NCI-H1417 treated with DMSO at 0.1 percent for 48 hours (cell line): ENCODE measurements around the gene PBX3.

Experiments used
- DNase-seq: peaks from one replicate; lab custom pipeline; 2025; lab: John Stamatoyannopoulos, UW

Gene PBX3

DNA sequence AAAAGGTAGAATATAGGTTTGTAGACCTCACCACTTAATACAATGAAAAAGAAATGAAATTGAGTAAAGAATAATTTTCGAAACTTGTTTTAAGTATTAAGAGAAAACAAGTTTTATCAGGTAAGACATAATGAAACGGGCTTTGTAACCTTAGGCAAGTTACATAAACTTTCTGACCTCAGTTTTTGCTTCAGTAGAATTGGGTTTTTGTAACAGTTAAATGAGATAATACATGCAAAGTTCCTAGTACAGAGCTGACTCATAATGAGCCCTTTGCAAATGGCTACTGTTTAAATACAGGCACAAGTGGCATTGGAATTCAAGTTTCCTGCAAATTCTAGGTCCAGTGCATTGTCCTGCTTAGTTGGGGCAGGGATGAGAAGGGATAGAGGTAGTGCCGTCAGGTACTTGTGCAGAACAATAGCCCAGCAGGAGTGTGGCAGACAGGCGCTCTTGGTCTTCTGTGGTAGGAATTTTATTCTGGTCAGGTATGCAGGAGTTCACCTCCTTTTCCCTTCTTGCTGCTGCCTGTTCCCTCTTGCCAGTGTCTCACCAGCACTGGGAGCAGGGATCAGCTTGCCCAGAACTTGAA lies 203.8 kb downstream of the PBX3 start:
- DNase-seq = no peak

GRCh38 chr9:125953314-125954019 lies 206.3 kb downstream of the PBX3 start:
- no peak for DNase-seq

DNA sequence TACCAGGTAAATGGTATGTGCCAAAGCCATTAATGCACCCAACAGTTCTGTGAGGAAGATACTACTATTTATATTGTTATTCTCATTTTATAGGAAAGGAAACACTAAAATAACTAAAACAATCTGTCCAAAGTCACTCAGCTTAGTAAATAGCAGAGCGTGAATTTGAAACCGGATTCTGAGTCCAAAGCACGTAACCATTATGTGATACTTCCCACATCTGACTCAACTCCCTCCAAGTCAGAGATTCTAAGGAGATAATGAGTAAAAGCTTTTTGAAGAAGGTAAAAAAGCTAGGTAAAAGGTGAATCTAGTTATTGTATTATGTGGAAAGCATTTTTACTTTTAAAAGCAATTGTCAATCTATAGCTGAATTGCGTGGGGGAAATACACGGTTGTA lies 208.9 kb downstream of the PBX3 start:
- DNase-seq = no peak

GRCh38 chr9:125959315-125959714 lies 212.1 kb downstream of the PBX3 start:
- no peak for DNase-seq

DNA sequence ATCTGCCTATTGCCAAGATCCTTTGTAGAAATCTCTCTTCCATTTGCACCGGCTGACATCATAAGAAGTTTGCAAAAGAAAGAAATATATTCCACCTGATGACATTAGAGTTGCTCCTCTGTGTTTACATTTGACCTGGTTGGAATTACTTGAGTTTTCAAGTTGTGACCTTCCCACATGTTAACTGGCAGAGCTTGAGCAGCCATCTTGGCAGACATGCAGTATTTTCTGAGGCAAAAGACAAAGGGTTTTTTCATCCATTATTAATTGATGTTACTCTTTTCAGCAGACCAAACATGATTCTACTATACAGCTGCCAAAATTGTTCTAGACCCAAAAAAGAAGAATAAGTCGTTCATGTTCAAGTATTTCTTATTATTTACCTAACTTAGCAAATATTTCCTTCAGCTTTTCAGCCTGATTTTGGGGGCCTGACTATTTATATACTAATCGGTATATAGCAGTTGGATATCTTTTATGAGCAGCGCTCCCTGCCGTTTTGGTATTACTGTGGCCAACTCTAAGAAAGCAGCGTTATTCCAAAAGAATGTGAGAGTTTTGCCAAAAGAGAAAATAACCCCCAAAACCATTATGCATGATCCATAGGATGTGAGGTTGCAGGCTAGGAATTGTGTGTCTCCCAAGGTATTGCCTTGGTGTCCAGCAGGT lies 212.9 kb downstream of the PBX3 start:
- no peak for DNase-seq

GRCh38 chr9:125960626-125961025 lies 213.5 kb downstream of the PBX3 start:
- no peak for DNase-seq

- DNase-seq = no peak
These were observed 213.9 kb downstream of the PBX3 start for GRCh38 chr9:125961072-125961471.

- no peak for DNase-seq
These were observed 216.8 kb downstream of the PBX3 start for GRCh38 chr9:125963932-125964331.

- DNase-seq = no peak
These were observed 217.6 kb downstream of the PBX3 start for GRCh38 chr9:125964702-125965225.

DNA sequence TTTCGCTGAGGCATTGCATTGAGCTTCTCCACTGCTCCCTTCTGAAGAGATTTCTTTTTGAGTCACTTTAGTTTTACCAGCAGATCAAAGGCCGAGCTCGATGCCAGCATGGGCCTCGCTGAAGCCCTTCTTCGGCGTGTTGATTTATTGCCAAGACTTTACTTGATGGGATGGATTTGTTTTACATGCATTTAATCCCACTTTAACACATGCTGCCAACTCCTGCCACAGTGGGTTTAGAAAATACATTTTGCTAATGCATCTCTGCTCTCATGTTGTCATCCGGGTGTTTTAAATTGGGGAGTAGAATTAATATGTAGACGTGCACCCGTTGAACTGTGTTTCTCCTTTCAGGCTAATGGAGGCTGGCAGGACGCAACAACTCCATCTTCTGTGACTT lies 218.3 kb downstream of the PBX3 start:
- no peak for DNase-seq

DNA sequence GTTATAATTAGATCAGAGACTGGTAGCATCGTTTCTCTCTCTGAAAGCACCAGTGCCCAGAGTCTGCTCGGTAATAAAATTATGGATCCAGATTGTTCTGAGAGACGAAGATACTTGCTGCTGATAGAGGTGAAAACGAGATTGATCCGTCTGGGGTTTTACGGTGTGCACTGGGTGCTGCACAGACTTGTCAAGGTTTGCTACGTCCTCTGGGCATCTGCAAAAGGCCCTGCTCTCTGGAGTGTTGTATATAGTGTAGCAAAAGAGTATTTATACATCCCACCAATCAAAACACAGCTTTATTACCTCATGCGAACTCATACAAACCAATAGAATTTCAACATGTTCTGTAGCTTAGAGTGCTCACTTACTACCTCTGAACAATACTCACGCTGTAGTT lies 219.3 kb downstream of the PBX3 start:
- no peak for DNase-seq

DNA sequence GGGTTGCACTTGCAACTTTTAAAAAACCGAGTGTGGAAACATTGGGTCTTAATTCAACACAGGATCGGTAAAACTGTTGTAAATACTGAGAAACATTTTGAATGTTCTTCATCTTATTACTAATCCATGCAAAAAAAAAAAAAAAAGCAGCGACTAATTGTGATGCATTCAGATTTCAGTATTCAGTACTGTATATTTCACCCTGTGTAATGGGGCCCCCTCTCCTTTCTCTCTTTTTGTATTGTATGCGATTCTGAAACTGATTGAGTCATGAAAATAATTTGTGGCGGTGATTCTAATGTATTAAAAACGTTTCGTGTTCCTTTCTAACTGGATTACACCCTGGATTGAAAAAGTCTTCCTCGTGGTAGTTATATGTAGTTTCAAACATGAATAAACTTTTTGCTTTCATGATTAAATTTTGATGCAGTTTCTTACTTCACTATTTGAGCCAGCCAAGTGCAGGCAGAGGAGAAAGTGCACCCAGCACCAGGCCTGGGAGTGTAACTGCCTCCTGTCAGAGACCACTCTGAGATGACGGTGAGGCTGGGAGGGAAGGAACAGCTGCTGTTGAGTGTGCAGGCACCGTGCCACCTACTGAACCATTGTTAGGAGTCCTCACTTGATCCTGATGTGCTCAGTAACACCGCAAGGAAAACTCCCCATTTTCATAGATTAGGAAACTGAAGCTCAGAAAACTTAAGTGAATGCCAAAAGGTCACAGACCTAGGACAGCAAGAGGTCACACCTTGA lies 220.0 kb downstream of the PBX3 start:
- no peak for DNase-seq

DNA sequence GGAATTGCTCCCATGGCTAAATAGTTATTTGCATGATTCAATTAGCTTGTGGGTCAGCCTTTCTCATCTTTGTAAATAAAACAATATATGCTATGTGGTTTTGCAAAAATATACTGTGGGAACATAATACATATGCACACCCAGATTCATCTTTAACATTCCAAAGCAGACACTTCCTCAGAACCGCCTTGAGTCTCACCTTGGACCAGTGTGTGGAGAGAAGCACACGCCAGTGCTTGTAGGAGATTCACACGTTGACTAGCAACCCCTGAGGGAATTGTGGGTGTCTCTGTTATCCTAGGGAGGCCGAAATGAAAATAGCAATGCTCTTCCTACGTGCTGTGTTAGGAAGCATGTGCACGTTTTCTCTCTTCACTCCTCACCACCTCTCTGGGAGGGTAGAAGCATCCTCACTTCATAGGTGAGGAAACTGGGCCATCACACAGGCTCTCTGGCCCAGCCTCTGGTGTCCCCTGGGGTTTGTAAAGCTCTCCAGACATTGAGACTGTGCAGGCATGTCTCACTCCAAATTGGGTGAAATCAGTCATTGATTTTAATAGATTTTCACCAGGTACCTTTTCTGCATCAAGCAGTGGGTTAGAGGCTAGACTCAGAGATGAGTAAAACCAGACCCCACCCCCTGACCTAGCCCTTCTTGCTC lies 221.7 kb downstream of the PBX3 start:
- DNase-seq = no peak

- no peak for DNase-seq
These were observed 222.3 kb downstream of the PBX3 start for GRCh38 chr9:125969462-125969861.

GRCh38 chr9:125969868-125970267 lies 222.7 kb downstream of the PBX3 start:
- DNase-seq = no peak

- DNase-seq = no peak
These were observed 223.2 kb downstream of the PBX3 start for GRCh38 chr9:125970340-125970739.

DNA sequence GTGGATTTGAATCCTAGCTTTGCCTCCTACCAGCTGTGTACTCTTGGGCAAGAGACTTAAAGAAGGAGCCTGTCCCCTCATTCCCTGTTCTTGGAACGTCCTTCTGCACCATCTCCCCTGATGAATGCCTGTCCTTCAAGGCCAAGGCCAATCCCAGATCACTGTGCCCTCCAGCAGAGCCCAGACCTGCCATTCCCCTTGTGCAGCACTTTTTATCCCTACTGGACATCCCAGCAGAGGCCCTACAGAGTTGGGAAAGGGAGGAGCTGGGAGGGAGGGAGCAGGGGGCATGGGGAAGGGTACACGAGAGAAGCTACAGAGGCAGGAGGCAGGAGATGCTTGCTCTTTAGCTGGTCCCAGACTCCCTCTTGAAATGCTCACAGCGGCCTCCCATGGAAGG lies 223.9 kb downstream of the PBX3 start:
- no peak for DNase-seq

DNA sequence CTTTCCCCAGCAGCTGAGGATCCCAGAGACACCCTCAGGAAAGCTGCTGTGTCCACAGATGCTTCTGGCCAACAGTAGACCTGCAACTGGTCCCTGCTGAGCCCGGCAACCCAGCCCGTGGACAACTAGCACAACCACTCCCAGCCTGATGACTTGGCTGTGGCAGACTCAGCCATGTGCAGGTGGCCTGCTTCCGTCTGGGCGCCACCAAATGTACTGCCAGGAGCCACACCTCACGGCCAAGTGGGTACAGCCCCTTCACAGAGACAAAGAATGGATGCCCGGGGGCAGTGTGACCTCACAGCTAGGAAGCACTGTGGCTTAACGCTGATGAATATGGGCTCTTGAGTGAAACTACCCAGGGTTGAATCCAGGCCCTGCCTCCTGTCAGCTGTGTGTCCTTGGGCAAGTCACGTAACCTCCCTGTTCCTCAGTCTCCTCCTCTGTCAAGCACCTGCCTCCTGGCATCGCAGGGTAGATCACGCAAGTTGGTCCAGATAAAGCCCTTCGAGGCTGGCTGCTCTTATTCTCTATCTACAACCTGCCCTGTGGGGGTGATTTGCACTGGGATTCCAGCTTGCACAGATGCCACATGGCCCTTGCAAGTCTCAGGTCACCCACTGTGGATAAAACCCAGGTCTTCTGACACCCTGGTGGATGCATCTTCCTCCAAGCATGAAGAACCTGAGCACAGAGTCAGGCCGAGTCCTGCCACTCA lies 225.0 kb downstream of the PBX3 start:
- no peak for DNase-seq

DNA sequence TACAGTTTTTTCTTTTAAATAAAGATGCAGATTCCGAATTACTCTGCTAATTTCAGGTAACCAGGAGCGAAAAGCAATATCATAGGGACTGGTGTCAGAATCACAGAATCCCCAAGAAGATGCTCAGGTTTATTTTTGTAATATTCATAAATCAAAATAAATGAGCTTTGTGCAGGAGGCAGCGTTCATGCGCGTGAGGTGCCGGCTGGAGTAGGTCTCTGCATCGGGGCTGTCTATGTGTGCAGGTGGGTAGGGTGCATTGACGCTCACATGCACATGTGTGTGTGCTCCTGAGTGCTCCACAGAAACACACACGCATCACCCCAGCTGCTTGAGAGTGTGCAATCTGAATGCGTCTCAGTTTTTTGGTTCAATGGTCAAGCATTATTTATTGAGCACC lies 226.4 kb downstream of the PBX3 start:
- no peak for DNase-seq

DNA sequence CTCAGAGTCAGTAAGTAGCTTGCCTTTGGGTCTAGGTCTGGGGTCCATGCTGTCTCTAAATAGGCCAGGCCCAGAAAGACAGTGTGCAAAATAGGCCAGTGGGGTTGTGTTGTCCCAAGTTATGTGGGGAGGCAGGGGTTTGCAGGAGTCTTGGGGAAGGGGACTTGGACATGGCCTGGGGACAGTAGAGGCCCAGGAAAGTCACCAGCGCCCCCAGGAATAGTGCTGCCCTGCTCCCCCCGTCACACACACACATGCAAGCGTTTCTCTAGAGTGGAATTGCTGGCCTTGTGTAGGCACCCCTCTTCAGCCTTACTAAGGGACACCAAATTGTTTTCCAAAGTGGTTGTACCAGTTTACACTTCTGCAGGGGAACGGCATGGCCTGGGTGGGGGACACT lies 227.5 kb downstream of the PBX3 start:
- no peak for DNase-seq

GRCh38 chr9:125977223-125977622 lies 230.1 kb downstream of the PBX3 start:
- no peak for DNase-seq
